ENCODE results near the gene OSBP. TPM values are rescaled to one million over a fixed set of nuclear protein-coding genes. Genes with fewer than 3 reads are reported as not detected.

The OSBP gene
- total RNA-seq, 2 experiments from 2014 or later, result 54.9 to 58.2 TPM

DNA sequence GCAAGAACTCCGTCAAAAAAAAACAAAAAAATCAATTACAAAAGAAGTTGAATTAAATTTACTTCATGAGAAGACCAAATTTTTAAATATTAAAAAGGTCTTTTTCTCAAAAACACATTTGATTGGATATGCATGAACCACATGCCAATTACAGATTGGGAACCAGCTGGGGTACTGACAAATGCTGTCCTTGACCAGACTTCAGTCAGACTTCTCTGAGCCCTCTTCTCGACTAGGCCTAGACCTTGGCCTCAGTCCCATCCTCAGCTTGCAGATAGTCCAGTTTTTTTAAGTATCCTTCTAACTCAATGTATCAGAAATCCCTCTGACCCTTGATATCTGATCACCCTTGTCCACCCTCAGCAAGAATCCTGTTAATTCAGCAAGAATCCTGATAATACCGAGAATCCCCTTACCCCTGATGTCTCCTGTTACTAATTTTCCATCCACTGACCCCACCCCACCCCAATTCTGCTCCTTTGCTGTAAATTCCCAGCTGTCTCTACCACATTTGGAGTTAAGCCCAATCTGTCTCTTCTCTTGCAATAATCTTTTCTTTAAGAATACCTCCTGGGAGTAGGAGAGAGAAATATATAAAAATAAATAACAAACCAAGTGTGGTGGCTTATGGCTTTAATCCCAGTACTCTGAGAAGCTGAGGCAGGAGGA is 73.3 kb downstream of the OSBP start:
- no peak for DNase-seq
- H3K4me1 Mint-ChIP-seq (ENCODE audit: low read depth), result peaks cover 9% of the 10 kb centered on the region
- CTCF ChIA-PET, result no interaction called here
- no peak overlapping the region for H3K27ac Mint-ChIP-seq
- intact Hi-C loops (cut with DNase I, micrococcal nuclease), result no loop called here
- H3K27me3 ChIP-seq (ENCODE audit: control insufficient read depth in 1 of 2, insufficient read depth in 2 of 2, low read length in 2 of 2), result no peaks in the 10 kb centered on the region
- H3K9me3 Mint-ChIP-seq, result no peaks in the 10 kb centered on the region
- peaks cover 3% of the 10 kb centered on the region for H3K4me1 ChIP-seq (ENCODE audit: insufficient read depth, low read length)
- no peak for ATAC-seq (ENCODE audit: poor library complexity)
- no peaks in the 10 kb centered on the region for H3K36me3 ChIP-seq (ENCODE audit: insufficient read depth, low read length)
- TF ChIP-seq, protein P1, sequence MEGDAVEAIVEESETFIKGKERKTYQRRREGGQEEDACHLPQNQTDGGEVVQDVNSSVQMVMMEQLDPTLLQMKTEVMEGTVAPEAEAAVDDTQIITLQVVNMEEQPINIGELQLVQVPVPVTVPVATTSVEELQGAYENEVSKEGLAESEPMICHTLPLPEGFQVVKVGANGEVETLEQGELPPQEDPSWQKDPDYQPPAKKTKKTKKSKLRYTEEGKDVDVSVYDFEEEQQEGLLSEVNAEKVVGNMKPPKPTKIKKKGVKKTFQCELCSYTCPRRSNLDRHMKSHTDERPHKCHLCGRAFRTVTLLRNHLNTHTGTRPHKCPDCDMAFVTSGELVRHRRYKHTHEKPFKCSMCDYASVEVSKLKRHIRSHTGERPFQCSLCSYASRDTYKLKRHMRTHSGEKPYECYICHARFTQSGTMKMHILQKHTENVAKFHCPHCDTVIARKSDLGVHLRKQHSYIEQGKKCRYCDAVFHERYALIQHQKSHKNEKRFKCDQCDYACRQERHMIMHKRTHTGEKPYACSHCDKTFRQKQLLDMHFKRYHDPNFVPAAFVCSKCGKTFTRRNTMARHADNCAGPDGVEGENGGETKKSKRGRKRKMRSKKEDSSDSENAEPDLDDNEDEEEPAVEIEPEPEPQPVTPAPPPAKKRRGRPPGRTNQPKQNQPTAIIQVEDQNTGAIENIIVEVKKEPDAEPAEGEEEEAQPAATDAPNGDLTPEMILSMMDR (IDR thresholded peaks at IDR 0.05), result no peak
- H3K4me3 Mint-ChIP-seq, result no peak overlapping the region
- no peaks in the 10 kb centered on the region for H3K27me3 Mint-ChIP-seq
- H3K9me3 ChIP-seq (ENCODE audit: control insufficient read depth in 1 of 2, insufficient read depth in 1 of 2, low read length in 2 of 2), result no peaks in the 10 kb centered on the region
- no peak overlapping the region for H3K4me3 ChIP-seq (ENCODE audit: low read length)
- H3K27ac ChIP-seq (ENCODE audit: low read depth in 1 of 2, low read length in 2 of 2), result no peak overlapping the region
- POLR2A ChIA-PET, result interaction anchor here (0.8 kb wide), 1 partner anchor 127 kb away, joined by 3 read pairs; the partner anchor contains the start of gene PATL1
- no peaks in the 10 kb centered on the region for H3K36me3 Mint-ChIP-seq (ENCODE audit: low read depth)

DNA sequence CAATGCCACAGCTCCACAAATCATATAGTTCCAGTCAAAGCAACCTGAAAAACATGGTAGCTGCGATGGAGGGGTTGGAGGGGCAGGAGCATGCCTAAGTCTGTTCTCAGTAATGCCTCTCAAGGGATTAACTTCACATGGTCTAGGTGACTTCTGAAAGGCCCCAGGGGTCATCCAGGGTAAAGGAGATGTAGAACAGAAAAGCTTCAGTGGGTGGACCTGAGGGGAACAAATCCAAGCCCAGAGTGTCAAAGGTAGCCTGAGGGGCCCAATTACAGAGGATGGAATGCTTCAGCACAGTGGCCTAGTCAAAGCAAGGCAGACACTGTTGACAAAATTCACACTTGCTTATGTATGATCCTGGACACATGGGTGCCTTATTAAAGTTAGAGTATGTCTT is 80.9 kb downstream of the OSBP start:
- CTCF ChIA-PET, result no interaction called here
- H3K27me3 ChIP-seq (ENCODE audit: control insufficient read depth in 1 of 2, insufficient read depth in 2 of 2, low read length in 2 of 2), result no peaks in the 10 kb centered on the region
- no peaks in the 10 kb centered on the region for H3K36me3 Mint-ChIP-seq (ENCODE audit: low read depth)
- peaks cover 13% of the 10 kb centered on the region for H3K4me1 Mint-ChIP-seq (ENCODE audit: low read depth)
- no peak overlapping the region for H3K27ac Mint-ChIP-seq
- no peaks in the 10 kb centered on the region for H3K9me3 ChIP-seq (ENCODE audit: control insufficient read depth in 1 of 2, insufficient read depth in 1 of 2, low read length in 2 of 2)
- H3K4me1 ChIP-seq (ENCODE audit: insufficient read depth, low read length), result peaks cover 8% of the 10 kb centered on the region
- ATAC-seq (ENCODE audit: poor library complexity) (no peak), DNase-seq (no peak)
- no peak overlapping the region for H3K27ac ChIP-seq (ENCODE audit: low read depth in 1 of 2, low read length in 2 of 2)
- H3K4me3 ChIP-seq (ENCODE audit: low read length), result no peak overlapping the region
- H3K36me3 ChIP-seq (ENCODE audit: insufficient read depth, low read length), result no peaks in the 10 kb centered on the region
- no peaks in the 10 kb centered on the region for H3K27me3 Mint-ChIP-seq
- POLR2A ChIA-PET, result no interaction called here
- TF ChIP-seq, protein P1 (IDR thresholded peaks at IDR 0.05), result no peak
- intact Hi-C loops (cut with DNase I, micrococcal nuclease), result loop anchor here in 1 of 2 experiments (5.0 kb wide), 1 partner anchor 83 kb away; the partner anchor contains the start of gene OSBP
- no peak overlapping the region for H3K4me3 Mint-ChIP-seq
- no peaks in the 10 kb centered on the region for H3K9me3 Mint-ChIP-seq

DNA sequence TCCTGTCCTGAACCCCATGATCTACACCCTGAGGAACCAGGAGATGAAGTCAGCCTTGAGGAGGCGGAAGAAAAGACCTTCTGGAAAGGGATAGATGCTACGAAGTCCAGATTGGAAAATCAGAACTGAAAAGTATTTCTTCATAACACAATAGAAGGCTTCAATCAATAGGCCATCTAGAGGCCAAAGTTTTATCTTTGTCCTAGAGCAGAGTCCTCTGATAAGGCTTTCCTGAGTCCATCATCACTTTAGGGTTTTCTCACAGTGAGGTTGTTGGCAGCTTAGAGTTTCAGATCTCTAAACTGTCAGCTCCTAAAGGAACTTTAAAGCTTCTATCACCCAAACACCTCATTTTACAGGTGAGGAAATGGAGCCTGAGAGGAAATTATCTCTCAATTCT is 83.0 kb downstream of the OSBP start:
- Mint-ChIP-seq H3K27ac (no peak overlapping the region), H3K27me3 (no peaks in the 10 kb centered on the region), H3K4me1 (ENCODE audit: low read depth) (peaks cover 7% of the 10 kb centered on the region), H3K4me3 (no peak overlapping the region), H3K36me3 (ENCODE audit: low read depth) (no peaks in the 10 kb centered on the region), H3K9me3 (no peaks in the 10 kb centered on the region)
- Histone ChIP-seq H3K9me3 (ENCODE audit: control insufficient read depth in 1 of 2, insufficient read depth in 1 of 2, low read length in 2 of 2) (no peaks in the 10 kb centered on the region), H3K27ac (ENCODE audit: low read depth in 1 of 2, low read length in 2 of 2) (no peak overlapping the region), H3K36me3 (ENCODE audit: insufficient read depth, low read length) (no peaks in the 10 kb centered on the region), H3K27me3 (ENCODE audit: control insufficient read depth in 1 of 2, insufficient read depth in 2 of 2, low read length in 2 of 2) (no peaks in the 10 kb centered on the region), H3K4me1 (ENCODE audit: insufficient read depth, low read length) (peaks cover 6% of the 10 kb centered on the region), H3K4me3 (ENCODE audit: low read length) (no peak overlapping the region)
- TF ChIP-seq, protein P1 (IDR thresholded peaks at IDR 0.05), result no peak
- DNase-seq (no peak), ATAC-seq (ENCODE audit: poor library complexity) (no peak)
- CTCF ChIA-PET, result no interaction called here
- POLR2A ChIA-PET, result no interaction called here
- intact Hi-C loops (cut with DNase I, micrococcal nuclease), result no loop called here
